ENCODE measurements around the gene SPOP. TPM values are rescaled to one million over a fixed set of nuclear protein-coding genes. Genes with fewer than 3 reads are reported as not detected.

Gene SPOP
- total RNA-seq, 1 experiment from 2014 or later, result 58.0 TPM

DNA sequence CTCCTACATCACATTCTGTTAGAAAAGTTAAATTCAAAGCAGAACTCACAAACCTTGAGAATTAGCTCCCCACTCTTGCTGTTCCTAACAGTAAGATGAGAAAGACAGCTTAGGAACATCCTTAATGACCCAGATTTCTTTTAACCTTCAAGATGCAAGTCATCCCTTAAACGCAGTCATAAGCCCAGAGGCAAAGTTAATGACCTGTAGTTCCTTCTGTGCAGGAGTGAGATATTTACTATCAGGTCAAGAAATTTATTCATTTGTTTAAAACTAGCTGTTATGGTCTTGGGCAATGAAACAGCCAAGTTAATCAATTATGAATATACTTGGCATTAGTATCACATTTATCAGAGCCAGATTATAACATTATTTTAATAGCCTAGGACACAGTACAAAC is 65.2 kb downstream of the SPOP start:
- ATAC-seq (no peak), DNase-seq (ENCODE audit: low read depth, low spot score) (no peak)
- ChIA-PET POLR2A (interaction anchor here (0.6 kb wide), 1 partner anchor 276 kb away, joined by 8 read pairs; no protein-coding TSS in a partner anchor), CTCF (interaction anchor here (0.6 kb wide), 1 partner anchor 27 kb away, joined by 4 read pairs; no protein-coding TSS in a partner anchor)
- Histone ChIP-seq H3K9me3 (ENCODE audit: control insufficient read depth, insufficient read depth, low read depth, low read length) (no peaks in the 10 kb centered on the region), H3K27me3 (ENCODE audit: control insufficient read depth, insufficient read depth, low read length) (no peaks in the 10 kb centered on the region), H3K27ac (ENCODE audit: low read length) (no peak overlapping the region), H3K4me3 (ENCODE audit: low read depth in 2 of 2, low read length in 2 of 2) (no peak overlapping the region), H3K4me1 (ENCODE audit: control insufficient read depth, insufficient read depth, low read length) (no peaks in the 10 kb centered on the region), H3K36me3 (ENCODE audit: control insufficient read depth, insufficient read depth, low read length) (peaks cover 8% of the 10 kb centered on the region)
- intact Hi-C loops (cut with micrococcal nuclease; ENCODE audit: unreplicated experiment), result no loop called here
- BruUV-seq (replicated peaks), result no TSS peak
- in situ Hi-C loops (cut with HindIII; ENCODE audit: low pct_unique_long_range_greater_than_20kb, low sequenced_read_pairs), result no loop called here
- TF ChIP-seq REST (IDR thresholded peaks at IDR 0.05; ENCODE audit: insufficient read depth in 1 of 2, low read depth in 2 of 2, low read length in 1 of 2) (no peak), POLR2AphosphoS5 (IDR thresholded peaks at IDR 0.05; ENCODE audit: low read depth, low read length) (no peak), CTCF (IDR thresholded peaks at IDR 0.05) (no peak), SIN3A (IDR thresholded peaks at IDR 0.05; ENCODE audit: borderline replicate concordance, insufficient read depth, low read depth, low read length) (no peak), TCF7L2 (IDR thresholded peaks at IDR 0.05; ENCODE audit: low read depth, low read length) (no peak)

GRCh38 chr17:49610883-49611584 is 66.9 kb downstream of the SPOP start:
- no peak overlapping the region for H3K27ac ChIP-seq (ENCODE audit: low read length)
- BruUV-seq (replicated peaks), result no TSS peak
- H3K27me3 ChIP-seq (ENCODE audit: control insufficient read depth, insufficient read depth, low read length), result no peaks in the 10 kb centered on the region
- no peaks in the 10 kb centered on the region for H3K9me3 ChIP-seq (ENCODE audit: control insufficient read depth, insufficient read depth, low read depth, low read length)
- H3K4me3 ChIP-seq (ENCODE audit: low read depth in 2 of 2, low read length in 2 of 2), result no peak overlapping the region
- CTCF ChIA-PET, result no interaction called here
- in situ Hi-C loops (cut with HindIII; ENCODE audit: low pct_unique_long_range_greater_than_20kb, low sequenced_read_pairs), result no loop called here
- H3K4me1 ChIP-seq (ENCODE audit: control insufficient read depth, insufficient read depth, low read length), result no peaks in the 10 kb centered on the region
- no peak for TF ChIP-seq TCF7L2 (IDR thresholded peaks at IDR 0.05; ENCODE audit: low read depth, low read length)
- TF ChIP-seq CTCF (IDR thresholded peaks at IDR 0.05), result no peak
- no peak for TF ChIP-seq REST (IDR thresholded peaks at IDR 0.05; ENCODE audit: insufficient read depth in 1 of 2, low read depth in 2 of 2, low read length in 1 of 2)
- TF ChIP-seq SIN3A (IDR thresholded peaks at IDR 0.05; ENCODE audit: borderline replicate concordance, insufficient read depth, low read depth, low read length), result no peak
- no peak for TF ChIP-seq POLR2AphosphoS5 (IDR thresholded peaks at IDR 0.05; ENCODE audit: low read depth, low read length)
- H3K36me3 ChIP-seq (ENCODE audit: control insufficient read depth, insufficient read depth, low read length), result peaks cover 12% of the 10 kb centered on the region
- ATAC-seq, result no peak
- DNase-seq (ENCODE audit: low read depth, low spot score), result no peak
- POLR2A ChIA-PET, result no interaction called here
- intact Hi-C loops (cut with micrococcal nuclease; ENCODE audit: unreplicated experiment), result no loop called here
